AG04449 (cell line): ENCODE measurements around the gene BHLHE23.

Experiments used
- CTCF ChIA-PET: fragments of 350-600 bp; formaldehyde crosslinking; extraction: SDS; loops from one replicate; lab custom pipeline; 2021; ENCODE audit warnings: antibody characterized with exemption; lab: Yijun Ruan, JAX
- POLR2A ChIA-PET: fragments of 400-600, 350-600 bp; formaldehyde crosslinking; extraction: SDS; loops from one replicate; lab custom pipeline; 2020; ENCODE audit warnings: antibody characterized with exemption, inconsistent platforms; lab: Yijun Ruan, JAX
- DNase-seq: peaks from one replicate; pipeline ENCODE4 v3.0.0-alpha.2; 2010; ENCODE audit warnings: low read depth, low spot score
- H3K4me3 ChIP-seq: 2 replicates; pipeline ENCODE4 v1.5.1; 2011; ENCODE audit warnings: low read depth, mild to moderate bottlenecking, control low read depth, low read length
- CTCF ChIP-seq: IDR thresholded peaks from one replicate; pipeline ENCODE4 v1.5.1; 2011; ENCODE audit warnings: mild to moderate bottlenecking, moderate library complexity, low read length, control low read depth, inconsistent platforms; ENCODE audit not compliant: insufficient read depth; ENCODE audit errors: missing control alignments

Gene BHLHE23

DNA sequence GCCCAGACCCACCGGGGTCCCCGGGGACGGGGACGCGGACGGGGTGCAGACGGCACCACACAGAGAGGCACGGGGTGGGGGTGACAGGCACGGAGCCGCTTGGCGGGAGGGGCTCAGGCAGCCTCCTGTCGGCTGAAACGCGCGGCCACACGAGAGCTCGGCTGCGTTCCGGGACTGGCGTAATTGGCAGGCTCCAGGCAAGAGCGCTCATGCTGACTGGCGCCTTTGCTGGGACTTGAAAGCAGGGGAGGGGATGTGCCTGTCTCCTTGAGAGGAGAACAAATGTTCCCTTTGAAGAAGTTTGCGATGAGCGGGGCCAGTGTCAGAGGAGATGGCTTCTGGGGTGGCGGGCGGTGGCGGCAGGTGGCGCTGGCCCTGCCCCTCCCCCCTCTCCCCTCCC, 25.8 kb downstream of the BHLHE23 start:
- no peak overlapping the region for H3K4me3 ChIP-seq
- ChIA-PET POLR2A (no interaction called here), CTCF (interaction anchor here (0.9 to 3.7 kb wide), 3 partner anchors 11 to 78 kb away, joined by 3 to 16 read pairs (median 6); no protein-coding TSS in a partner anchor)
- TF ChIP-seq CTCF, result no peak
- DNase-seq, result no peak

DNA sequence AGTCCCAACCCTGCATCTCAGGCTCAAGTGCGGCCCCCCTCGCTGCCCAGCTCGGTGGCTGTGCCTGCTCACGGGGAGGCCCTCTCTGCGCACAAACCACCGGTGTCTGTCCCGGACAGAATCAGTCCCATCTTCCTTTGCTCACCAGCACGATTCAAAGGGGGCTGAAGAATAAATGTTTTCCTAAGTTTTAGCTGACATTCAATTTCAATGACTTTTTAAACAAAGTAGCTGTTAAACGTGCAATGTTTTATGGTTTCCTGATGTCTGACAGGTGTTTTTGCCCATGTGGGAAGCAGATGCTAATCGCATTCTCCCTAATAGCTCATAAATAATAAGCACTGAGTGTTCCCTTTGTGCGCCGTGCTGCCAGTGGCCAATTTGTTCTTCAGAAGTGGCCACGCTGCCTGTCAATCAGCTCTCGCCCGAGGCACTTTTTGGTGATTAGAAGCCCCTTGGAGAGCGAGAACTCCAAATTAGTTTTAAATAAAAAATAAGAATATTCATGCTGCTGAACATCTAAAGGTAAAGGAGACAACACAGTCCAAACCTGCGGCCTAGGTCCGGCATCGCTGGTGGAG, 26.3 kb downstream of the BHLHE23 start:
- DNase-seq, result no peak
- ChIA-PET POLR2A (no interaction called here), CTCF (interaction anchor here (0.9 to 3.7 kb wide), 3 partner anchors 10 to 77 kb away, joined by 3 to 16 read pairs (median 6); no protein-coding TSS in a partner anchor)
- no peak for TF ChIP-seq CTCF
- no peak overlapping the region for H3K4me3 ChIP-seq

- no peak for TF ChIP-seq CTCF
- ChIA-PET POLR2A (no interaction called here), CTCF (interaction anchor here (0.9 to 3.7 kb wide), 4 partner anchors 10 to 77 kb away, joined by 3 to 16 read pairs (median 6); no protein-coding TSS in a partner anchor)
- DNase-seq, result no peak
- H3K4me3 ChIP-seq, result no peak overlapping the region
These were observed 26.8 kb downstream of the BHLHE23 start for GRCh38 chr20:62979876-62980373.

DNA sequence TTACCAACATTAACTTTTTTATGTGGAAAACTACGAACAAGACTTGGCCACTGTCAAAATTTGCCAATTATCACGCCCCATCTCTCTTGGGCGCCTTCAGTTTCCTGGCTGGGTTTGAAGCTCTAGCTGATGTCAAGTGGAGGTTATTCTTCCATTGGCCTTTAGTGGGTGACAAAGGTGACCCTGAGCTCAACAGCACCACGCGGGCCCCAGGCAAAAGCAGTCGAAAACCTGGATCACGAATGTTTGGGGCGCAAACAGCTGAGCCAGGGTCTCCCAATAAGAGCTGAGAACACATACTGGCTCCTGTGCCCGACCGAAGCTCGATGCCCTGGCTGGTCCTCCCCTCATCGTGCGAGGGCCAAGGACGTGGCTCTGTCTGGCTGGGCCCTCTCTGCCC, 27.5 kb downstream of the BHLHE23 start:
- CTCF ChIA-PET, result interaction anchor here (0.9 to 3.7 kb wide), 2 partner anchors 9 to 30 kb away, joined by 5 to 16 read pairs; no protein-coding TSS in a partner anchor

DNA sequence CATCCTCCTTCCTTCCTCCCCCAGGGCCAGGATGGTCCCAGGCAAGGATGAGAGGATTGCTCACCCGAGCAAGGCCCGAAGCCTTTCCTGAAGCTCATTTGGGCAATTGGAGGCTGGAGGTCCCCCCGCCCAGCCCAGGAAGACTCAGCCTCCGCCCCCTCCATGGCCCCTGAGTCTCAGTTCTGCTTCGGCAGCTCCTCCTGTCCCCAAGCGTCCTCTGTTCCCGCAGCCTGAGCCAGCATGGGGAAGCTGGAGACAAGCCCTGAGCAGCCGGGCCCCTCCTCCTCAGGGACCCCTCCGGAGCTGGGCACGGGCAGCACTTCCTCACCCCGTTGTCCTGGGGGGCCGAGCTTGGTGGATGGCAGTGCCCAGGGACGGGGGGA, 28.2 kb downstream of the BHLHE23 start:
- no peak overlapping the region for H3K4me3 ChIP-seq
- ChIA-PET CTCF (no interaction called here), POLR2A (no interaction called here)
- TF ChIP-seq CTCF, result no peak
- DNase-seq, result no peak

More for the DNA sequence above, 27.5 kb downstream of the BHLHE23 start:
- TF ChIP-seq CTCF, result no peak
- no peak overlapping the region for H3K4me3 ChIP-seq
- POLR2A ChIA-PET, result no interaction called here
- DNase-seq, result no peak

DNA sequence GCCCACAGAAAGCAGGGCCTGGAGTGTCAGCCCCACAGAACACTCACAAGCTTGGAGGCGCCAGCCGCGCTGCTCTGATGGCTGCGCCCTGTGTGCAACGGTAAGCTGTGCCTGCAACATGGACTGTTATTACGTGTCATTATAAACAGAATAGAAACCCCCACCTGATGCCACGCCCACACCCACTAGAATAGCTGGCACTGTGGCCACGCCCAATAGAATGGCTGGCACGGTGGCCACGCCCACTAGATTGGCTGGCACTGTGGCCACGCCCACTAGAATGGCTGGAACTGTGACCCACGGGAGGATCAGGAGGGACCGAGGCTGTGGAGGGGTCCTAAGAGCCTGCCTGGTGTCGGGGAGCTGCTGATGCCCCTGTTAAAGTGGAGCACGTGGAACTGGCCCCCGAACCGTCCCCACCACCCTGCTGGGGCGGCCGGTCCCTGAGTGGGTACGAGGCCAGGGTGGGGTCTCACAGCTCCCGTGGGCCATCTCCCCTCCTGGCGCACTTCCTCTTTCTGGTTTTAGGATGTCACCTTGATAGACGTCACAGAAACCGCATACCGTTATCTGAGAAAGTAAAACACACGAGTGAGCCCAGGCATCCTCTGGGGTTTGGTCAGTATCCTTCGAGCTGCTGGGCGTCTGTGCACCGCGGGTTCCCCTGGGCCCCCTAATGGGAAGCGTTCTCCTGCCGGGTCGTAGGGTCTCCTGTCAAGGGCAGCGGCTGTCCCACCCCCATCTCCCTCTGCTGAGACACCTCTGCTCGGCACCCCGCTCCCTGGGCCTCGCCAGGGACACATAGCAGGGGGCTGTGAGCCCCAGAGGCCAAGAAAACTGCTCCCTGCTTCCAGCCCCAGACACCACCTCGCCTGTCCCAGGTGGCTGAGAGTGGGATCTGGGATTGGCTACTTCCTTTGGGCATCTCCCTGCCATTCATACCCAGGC, 28.9 kb downstream of the BHLHE23 start:
- TF ChIP-seq CTCF, result no peak
- H3K4me3 ChIP-seq, result no peak overlapping the region
- DNase-seq, result no peak
- ChIA-PET POLR2A (no interaction called here), CTCF (no interaction called here)
